Left lobe of liver (tissue), 2 donors: Measurements from ENCODE around the gene SLC25A18. TPM values are rescaled to one million over a fixed set of nuclear protein-coding genes. Genes with fewer than 3 reads are reported as not detected.
"Not testable (repeated sequence)": the region's sequence is repeated elsewhere in the genome, so short reads cannot be mapped to it uniquely, and the experiment has no call there.

ENCODE experiments used
- ATAC-seq: fragments of 200-7000 bp; cut with Tn5 transposase; one replicate; pipeline ENCODE4 v1.9.1; 2020; ENCODE audit warnings: mild to moderate bottlenecking, moderate library complexity
- DNase-seq: peaks from one replicate; pipeline ENCODE4 v3.0.0-alpha.2; 2020; ENCODE audit warnings: low spot score
- total RNA-seq: library from RNA; stranded (reverse); gene quantifications from one replicate; pipeline ENCODE4 v1.2.1, GENCODE V29; 2021
- donor health status: DM: no; HTN: no; CAD: no; lungs with moderate emphysema.
- donor health status: DM: no; HTN: yes; CAD: no.

Gene SLC25A18
- total RNA-seq, 1 donor from 2014 or later: 48.7 TPM

- no peak for DNase-seq
- ATAC-seq: no peak
These were observed 40.4 kb downstream of the SLC25A18 start for GRCh38 chr22:17603668-17604067.

DNA sequence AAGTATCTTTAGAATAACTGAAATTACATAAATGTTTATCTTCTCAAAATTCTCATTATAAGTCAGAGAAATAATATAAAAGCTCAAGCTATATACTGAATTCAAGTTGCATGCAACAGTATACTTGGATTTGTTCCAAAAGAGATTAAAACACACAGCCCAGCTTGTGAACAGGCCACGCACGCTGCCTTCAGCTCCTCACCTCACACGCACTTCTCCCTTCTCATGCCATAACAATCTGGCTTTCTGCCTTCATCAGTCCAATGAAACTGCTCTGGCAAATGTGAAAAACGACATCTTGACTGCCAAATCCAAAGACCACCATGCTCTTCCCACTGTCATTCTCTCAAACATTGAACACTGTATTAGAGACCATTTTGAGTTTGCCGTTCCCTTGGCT, 43.2 kb downstream of the SLC25A18 start:
- DNase-seq (peak; percentile 8), ATAC-seq (no peak)

GRCh38 chr22:17607891-17608521, 44.7 kb downstream of the SLC25A18 start:
- DNase-seq (peak; percentile 2), ATAC-seq (no peak)

- ATAC-seq (no peak), DNase-seq (no peak)
These were observed 48.8 kb downstream of the SLC25A18 start for GRCh38 chr22:17612057-17612456.

DNA sequence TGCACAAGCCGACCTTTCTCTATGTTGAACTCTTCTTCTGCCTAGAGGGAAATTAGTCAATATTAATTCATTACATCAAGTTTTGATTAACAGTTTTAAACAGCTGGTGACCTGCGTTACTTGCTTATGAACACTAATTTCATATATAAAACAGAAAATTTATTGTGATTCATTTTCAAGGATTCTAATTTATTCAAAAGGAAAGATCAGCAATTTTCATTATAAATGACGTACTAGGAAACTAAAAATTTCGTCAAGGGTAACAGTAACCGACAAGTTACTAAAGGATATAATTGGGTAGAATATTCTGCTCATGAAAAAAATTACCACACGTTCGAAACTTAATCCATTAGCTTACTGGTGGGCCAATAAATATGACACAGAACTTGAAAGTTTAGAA, 50.0 kb downstream of the SLC25A18 start:
- no peak for DNase-seq
- ATAC-seq: no peak

- peak; percentile 6 for ATAC-seq
- DNase-seq: no peak
These were observed 64.7 kb downstream of the SLC25A18 start for GRCh38 chr22:17627961-17628405.

DNA sequence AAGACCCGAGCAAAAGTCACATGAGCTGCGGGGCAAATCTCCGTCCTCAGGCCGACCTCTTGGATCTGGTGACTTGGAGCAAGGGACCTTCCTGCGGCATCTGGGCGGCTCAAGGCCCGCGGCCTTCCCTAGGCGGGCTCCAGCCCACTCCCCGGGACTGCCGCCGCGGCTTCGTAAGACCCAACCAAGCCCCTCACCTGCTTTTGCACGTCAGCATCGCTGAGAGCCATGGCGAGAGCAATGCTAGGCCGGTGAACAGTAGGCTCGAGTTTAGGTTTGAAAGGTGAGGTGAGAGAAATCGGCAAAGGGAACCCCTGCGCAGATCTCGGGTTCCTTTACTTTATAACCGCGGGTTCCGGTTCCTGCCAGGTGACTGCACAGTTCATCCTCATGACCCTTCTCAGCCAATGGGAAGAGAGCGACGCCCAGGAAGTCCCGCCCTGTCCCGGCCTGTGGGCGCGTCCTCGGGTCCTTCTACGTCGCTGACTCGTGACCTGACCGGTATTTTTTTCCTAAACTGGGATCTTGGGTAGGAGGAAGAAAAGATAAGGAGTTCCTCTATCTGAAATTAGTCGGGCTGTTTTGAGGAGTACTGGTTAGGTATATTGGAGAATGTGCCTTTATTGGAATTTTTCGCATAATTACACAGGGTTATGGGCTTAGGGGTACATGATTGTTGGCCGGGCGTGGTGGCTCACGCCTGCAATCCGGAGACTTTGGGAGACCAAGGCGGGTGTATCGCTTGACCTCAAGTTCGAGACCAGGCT, 65.3 kb downstream of the SLC25A18 start, which contains the start of gene ATP6V1E1:
ATP6V1E1 (minus strand) TSS at position 344 of the 767 bp plus-strand sequence; CDS start at position 230, 114 bp downstream.
- peak; percentile 99 for ATAC-seq

GRCh38 chr22:17629173-17629489, 65.8 kb downstream of the SLC25A18 start:
- DNase-seq: no peak
- ATAC-seq: no peak

More for the DNA sequence above, 65.3 kb downstream of the SLC25A18 start, which contains the start of gene ATP6V1E1:
- DNase-seq: peak; percentile 98

DNA sequence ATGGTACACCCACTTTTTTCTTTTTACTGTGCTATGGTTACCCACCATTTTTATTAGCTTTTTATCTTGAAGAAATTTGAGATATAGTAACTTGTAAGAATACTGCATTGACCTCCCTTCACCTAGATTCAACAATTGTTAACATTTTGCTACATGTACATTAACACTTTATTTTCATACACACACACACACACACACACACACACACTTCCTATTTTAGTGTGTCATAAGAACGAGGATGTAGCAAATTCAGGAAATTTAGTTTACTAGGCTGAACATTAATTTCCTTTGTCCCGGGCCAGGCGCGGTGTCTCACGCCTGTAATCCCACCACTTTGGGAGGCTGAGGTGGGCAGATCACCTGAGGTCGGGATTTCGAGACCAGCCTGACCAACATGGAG, 66.3 kb downstream of the SLC25A18 start:
- DNase-seq (no peak), ATAC-seq (no peak)

- no peak for DNase-seq
- no peak for ATAC-seq
These were observed 67.8 kb downstream of the SLC25A18 start for GRCh38 chr22:17631076-17631565.

DNA sequence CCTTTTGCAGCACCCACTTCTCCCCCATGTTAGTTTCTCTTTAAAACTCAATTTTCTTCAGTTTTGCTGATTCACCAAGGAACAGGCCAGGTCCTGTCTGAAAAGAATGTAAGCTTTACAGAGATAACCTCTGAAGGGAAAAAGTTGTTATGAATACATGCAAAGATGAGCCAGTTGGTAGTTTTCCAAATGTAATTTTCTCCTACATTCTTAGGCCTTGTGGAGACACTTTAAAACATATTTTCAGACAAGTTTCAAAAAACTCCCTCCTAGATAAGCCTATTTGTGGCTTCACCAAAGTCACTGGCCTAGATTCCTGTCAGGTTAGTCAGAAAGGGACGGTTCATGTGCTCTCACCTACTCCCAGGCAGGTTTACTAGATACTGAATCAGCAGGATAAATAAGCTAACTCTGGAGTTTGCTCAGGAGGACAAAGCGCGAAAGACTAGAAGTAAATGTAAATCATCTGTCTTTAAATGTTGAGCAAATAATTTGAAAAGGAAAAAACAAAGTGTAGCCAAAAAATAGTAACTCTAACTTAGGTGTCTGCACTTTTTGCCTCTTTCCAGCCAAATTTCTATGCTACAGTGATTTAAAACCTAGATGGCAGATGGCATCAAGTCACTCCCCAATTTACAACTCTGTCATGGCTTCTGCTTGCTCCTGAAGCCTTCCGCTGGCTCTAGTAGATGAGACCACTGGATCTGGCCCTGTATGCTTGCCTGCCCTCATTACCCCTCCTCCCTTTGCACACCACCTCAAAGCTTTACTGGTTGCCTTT, 70.1 kb downstream of the SLC25A18 start:
- no peak for DNase-seq
- ATAC-seq: peak; percentile 22

- DNase-seq: no peak
- no peak for ATAC-seq
These were observed 70.7 kb downstream of the SLC25A18 start for GRCh38 chr22:17633998-17634323.

DNA sequence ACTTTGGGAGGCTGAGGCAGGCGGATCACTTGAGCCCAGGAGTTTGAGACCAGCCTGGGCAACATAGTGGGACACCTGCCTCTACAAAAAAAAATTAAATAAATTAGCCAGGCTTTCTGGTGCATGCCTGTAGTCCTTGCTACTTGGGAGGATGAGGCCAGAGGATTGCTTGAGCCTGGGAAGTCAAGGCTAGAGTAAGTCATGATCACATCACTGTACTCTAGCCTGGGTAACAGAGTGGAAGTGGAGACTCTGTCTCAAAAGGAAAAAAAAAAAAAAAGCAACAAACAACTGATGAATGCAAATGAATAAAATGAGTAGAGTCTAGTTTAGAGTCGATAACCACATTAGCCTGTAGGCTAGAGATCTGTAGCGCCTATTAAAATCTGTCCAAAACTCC, 71.4 kb downstream of the SLC25A18 start:
- ATAC-seq: no peak
- DNase-seq: no peak

DNA sequence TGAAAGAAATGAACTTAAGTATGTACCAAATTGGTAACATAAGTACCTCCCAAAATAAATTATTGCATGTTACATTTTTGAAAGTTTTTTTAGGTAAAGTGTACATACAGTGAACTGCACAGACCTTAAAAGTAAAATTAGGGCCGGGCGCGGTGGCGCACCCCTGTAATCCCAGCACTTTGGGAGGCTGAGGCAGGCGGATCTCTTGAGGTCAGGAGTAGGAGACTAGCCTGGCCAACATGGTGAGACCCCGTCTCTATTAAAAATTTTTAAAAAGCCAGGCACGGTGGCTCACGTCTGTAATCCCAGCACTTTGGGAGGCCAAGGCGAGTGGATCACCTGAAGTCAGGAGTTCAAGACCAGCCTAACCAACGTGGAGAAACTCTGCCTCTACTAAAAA, 73.6 kb downstream of the SLC25A18 start:
- ATAC-seq, DNase-seq: not testable (repeated sequence)

DNA sequence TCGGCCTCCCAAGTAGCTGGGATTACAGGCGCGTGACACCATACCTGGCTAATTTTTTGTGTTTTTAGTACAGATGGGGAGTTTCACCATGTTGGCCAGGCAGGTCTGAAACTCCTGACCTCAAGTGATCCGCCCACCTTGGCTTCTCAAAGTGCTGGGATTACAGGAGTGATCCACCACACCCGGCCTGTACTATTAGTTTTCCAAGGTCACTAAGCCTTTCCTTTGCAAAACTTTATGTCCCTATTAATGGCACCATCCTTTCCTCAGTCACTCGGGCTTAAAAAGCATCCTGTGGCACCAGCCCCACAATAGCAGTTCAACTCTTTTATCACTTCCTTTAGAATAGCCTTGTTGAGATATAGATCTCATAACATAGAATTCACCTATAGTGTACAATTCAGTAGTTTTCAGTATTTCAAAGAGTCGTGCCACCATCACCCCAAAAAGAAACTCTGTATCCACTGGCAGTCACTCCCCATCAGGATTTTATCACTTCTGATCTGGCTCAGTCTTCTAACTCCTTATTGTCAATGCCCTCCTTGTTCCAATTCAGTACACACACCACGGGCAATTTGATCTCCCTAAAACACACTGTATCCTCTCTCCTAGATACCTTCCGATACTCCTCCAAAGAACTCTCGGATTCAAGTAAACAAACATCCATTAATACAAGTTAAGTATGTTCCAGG, 74.3 kb downstream of the SLC25A18 start:
- DNase-seq: no peak
- ATAC-seq: no peak

- peak; percentile 49 for ATAC-seq
- no peak for DNase-seq
These were observed 74.8 kb downstream of the SLC25A18 start for GRCh38 chr22:17638182-17638431.

- ATAC-seq (peak; percentile 94), DNase-seq (peak; percentile 93)
These were observed 75.3 kb downstream of the SLC25A18 start, which contains the start of gene BCL2L13 for GRCh38 chr22:17638432-17639246. TSS of gene BCL2L13 (plus strand) at chr22:17638757. CDS start at chr22:17655712, 16,955 bp downstream.

DNA sequence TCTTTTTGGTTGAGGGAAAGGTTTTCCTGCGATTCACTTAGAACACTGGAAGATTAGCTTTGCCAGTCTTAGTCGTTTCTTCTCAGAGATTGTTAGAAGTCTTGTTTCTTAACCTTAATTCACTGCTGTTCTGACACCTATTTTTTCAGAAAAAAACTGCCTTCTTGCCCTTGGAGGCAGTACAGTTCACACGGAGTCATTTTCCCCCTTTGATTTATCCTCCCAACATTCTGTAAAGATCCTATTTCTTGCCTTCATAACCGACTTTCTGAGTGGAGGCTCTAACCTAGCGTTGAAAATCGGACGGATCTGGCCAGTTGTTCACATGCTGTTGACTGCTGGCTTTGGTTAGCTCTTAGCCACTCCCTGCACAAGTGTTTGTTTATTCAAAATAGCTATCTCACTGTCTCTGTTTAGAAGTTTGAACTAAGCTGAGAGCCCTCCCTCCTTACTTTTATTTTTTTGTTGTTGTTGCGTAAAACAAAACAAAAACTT, 76.0 kb downstream of the SLC25A18 start:
- ATAC-seq (peak; percentile 76), DNase-seq (no peak)
